Forelimb muscle (tissue), 1 donor: ENCODE data around the gene MICU1. TPM values are rescaled to one million over a fixed set of nuclear protein-coding genes. Genes with fewer than 3 reads are reported as not detected.
"Not testable (repeated sequence)": the region's sequence is repeated elsewhere in the genome, so short reads cannot be mapped to it uniquely, and the experiment has no call there.

Experiments used
- DNase-seq: peaks from one replicate; pipeline ENCODE4 v3.0.0-alpha.2; 2013; ENCODE audit warnings: low read depth
- polyA plus RNA-seq: library from polyadenylated mRNA; unstranded; fragments of 120-200 nt; gene quantifications from one replicate; pipeline ENCODE4 v1.2.1, GENCODE V29; 2013; ENCODE audit not compliant: insufficient read length

The MICU1 gene
- polyA plus RNA-seq, 1 donor, result 99.0 TPM

DNA sequence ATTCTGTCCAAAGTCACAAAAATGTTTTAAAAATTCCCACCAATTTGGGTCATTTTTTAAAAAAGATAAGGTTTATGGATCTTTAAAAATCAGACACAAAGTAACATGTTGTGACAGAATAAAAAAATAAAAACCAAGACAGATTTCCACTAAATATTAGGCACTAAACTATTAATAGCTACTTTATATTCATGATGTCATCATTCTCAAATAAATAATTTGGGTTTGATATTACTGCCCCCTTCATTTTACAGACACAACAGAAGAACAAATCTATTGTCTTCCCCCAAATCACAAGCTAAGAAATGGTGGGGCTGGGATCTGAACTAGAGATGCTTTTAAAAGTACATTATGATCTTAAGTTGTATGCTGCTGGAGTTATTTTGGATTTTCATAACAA, 119.4 kb downstream of the MICU1 start:
- no peak for DNase-seq

GRCh38 chr10:72505435-72505834, 120.4 kb downstream of the MICU1 start:
- no peak for DNase-seq

GRCh38 chr10:72503694-72504438, 122.0 kb downstream of the MICU1 start:
- no peak for DNase-seq

DNA sequence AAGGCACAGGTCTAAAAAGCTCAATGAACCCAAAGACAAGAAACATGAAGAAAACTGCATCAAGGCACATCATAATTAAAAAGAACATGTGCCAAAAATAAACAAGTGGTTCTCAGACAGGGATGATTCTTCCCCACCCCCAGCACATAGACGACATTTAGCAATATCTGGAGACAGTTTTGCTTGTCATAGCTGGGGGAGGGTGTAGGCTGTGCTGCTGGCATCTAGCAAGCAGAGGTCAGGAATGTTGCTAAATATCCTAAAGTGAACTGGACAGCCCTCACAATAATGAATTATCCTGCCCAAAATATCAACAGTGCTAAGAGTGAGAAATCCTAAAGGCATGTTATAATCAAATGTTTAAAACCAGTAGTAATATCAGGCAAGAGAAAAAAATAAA, 122.6 kb downstream of the MICU1 start:
- no peak for DNase-seq

GRCh38 chr10:72502581-72502980, 123.3 kb downstream of the MICU1 start:
- no peak for DNase-seq

DNA sequence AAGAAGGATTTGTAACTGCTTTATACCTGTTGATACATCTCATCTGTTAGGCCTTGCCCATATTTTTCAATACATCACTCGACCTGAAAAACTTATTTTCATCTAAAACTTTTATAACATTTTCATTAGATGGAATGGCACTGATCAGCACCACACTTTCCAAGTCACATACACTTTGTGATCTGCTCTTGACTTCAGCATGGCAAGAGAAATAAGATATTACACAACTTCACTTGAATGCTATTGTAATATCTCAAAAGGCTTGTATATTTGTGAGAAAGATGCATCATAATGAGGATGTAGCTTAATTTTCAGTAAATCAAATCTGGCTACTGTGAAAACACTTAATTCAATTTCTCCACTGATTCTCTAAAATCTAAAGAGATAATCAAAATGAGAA, 126.2 kb downstream of the MICU1 start:
- DNase-seq, result no peak

- DNase-seq, result no peak
Observed at GRCh38 chr10:72490951-72491350, 134.9 kb downstream of the MICU1 start.

GRCh38 chr10:72487521-72487920, 138.4 kb downstream of the MICU1 start:
- DNase-seq, result no peak

- DNase-seq, result no peak
Observed at GRCh38 chr10:72487116-72487515, 138.8 kb downstream of the MICU1 start.

DNA sequence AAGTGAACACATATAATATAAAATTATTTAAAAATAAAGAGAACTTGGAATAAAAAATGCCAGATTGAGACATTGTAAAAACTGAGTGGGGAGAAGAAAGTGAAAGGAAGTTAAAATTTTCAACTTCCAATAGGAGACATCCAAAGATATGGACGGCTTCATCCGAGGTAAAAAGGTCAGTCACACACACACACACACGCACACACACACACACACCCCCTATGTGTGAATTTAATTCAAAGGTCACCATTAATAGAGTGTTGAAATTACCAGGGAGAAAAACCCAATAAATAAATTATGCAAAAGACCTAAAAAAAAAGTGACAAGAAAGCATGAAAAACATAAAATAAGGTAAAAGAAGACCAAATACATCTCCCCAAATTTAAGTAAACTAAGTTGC, 140.2 kb downstream of the MICU1 start:
- DNase-seq, result no peak

- DNase-seq, result no peak
Observed at GRCh38 chr10:72484521-72484920, 141.4 kb downstream of the MICU1 start.

GRCh38 chr10:72483471-72483870, 142.4 kb downstream of the MICU1 start:
- no peak for DNase-seq

GRCh38 chr10:72480861-72481260, 145.0 kb downstream of the MICU1 start:
- DNase-seq, result no peak

- DNase-seq, result no peak
Observed at GRCh38 chr10:72477463-72477862, 148.4 kb downstream of the MICU1 start.

DNA sequence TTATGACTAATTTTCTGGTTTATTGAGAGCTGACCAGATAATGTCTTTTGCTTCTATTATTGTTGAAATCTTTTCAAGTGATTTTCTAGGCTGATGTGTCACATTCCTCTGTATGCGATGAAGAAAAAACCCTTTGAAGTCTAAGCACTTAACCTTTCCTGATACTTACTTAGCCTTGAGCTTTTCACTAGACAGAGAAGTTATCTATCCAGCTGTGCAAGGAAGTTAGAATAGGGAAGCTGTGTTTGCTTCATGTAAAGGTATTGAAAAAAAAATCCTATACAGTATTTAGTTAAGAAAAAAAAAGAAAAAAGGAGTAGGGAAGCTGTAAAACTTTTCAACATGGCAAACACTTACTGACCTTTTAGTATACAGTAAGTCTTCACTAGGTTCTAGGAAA, 153.6 kb downstream of the MICU1 start:
- no peak for DNase-seq

DNA sequence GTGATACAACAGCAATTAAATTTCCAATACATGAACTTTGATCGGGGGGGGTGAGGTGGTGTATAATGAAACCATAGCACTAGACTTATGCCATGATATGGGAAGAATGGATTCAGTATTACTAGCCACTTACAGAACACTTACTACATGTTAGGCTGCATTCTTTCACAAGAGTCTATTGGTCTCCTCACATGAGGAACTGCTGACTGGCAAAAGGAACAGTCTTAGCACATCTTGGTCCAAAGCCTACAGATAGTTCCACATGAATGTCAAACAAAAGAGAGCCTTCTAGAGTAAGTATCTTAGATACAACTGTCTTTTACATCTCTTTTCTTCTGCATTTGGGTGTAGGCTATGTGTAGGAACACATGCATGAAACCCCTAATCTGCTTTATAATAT, 155.2 kb downstream of the MICU1 start:
- DNase-seq, result no peak

DNA sequence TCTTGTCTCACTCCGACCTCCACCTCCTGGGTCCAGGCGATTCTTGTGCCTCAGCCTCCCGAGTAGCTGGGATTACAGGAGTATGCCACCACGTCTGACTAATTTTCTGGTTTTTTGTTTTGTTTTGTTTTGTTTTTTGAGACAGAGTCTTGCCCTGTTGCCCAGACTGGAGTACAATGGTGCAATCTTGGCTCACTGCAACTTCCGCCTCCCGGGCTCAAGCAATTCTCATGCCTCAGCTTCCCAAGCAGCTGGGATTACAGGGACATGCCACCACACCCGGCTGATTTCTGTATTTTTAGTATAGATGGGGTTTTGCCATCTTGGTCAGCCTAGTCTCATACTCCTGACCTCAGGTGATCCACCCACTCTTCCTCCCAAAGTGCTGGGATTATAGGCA, 158.8 kb downstream of the MICU1 start:
- not testable (repeated sequence) for DNase-seq

DNA sequence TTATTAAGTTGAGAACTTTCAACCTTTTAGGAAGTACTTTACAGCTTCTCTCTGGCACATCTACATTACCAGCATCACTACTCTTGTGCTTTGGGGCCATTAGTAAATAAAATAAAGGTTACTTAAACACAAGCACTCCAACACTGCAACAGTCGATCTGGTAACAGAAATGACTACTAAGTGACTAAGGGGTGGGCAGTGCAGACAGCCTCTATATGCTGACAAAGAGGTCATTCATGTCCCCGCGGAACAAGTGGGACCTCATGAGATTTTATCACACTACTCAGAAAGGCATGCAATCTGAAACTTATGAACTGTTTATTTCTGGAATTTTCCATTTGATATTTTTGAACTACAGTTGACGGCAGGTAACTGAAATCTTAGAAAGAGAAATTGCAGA, 159.9 kb downstream of the MICU1 start:
- DNase-seq, result no peak

GRCh38 chr10:72464438-72464837, 161.4 kb downstream of the MICU1 start:
- no peak for DNase-seq

- no peak for DNase-seq
Observed at GRCh38 chr10:72462261-72462660, 163.6 kb downstream of the MICU1 start.

DNA sequence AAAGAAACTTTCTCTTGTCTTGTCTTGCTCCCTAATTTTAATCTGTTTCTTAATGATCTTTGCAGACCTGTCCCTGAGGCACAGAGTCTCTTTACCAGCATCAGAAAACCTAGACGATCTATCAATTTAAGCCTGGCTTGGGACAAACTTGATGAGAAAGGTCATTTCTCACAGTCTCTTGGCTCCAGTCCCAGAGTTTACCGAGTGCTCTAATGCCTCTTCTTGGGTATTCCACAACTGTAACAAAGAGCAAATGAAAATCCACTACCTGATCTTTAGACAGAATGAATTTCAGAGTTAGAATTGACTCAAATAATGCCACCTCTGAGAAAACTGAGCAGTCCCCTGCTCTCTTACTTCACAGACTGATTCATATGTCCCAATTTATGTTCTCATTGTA, 164.8 kb downstream of the MICU1 start:
- DNase-seq, result no peak

DNA sequence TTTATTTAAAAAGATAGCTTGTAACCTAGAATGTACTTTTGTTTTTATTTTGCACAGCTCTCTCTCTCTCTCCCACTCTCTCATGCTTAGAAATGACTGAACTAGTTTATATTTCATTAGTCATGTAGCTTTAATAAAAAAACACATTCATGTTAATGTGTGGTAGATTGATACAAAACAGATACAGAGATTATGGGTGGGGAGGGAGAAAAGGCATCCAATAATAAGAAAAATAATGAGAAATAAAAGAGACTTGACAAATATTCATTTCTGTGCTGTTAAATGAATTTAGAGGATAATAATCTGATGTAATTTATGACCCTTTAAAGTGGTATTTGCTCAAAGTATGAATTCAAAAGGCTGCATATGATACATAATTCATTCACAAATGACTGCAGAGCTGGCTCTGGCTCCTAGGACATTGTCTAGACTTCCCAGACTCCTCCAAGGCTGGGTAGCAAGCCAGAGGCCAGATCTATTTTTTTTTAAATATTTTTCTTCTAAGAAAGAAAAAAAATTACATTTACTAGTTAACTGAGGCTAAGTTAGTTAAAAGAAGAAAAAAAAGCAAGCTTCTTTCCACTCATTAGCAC, 165.5 kb downstream of the MICU1 start:
- DNase-seq, result no peak

GRCh38 chr10:72459301-72459700, 166.6 kb downstream of the MICU1 start:
- DNase-seq, result no peak
